Activated gamma-delta T cell (primary cell): ENCODE results near the gene CHMP6.

Experiments
- DNase-seq: peaks from one replicate; lab custom pipeline; 2025; lab: John Stamatoyannopoulos, UW

The CHMP6 gene

GRCh38 chr17:80956321-80957190, 35.1 kb upstream of the CHMP6 start:
- DNase-seq = no peak

- no peak for DNase-seq
Measured at GRCh38 chr17:80957461-80957941, 34.1 kb upstream of the CHMP6 start.

- no peak for DNase-seq
Measured at GRCh38 chr17:80959330-80960036, 32.2 kb upstream of the CHMP6 start.

GRCh38 chr17:80960037-80960796, 31.4 kb upstream of the CHMP6 start:
- DNase-seq = no peak

GRCh38 chr17:80960797-80961452, 30.7 kb upstream of the CHMP6 start:
- DNase-seq = no peak

GRCh38 chr17:80961541-80962330, 29.9 kb upstream of the CHMP6 start:
- no peak for DNase-seq

- DNase-seq = no peak
Measured at GRCh38 chr17:80962356-80963329, 29.0 kb upstream of the CHMP6 start.

- no peak for DNase-seq
Measured at GRCh38 chr17:80963812-80964543, 27.7 kb upstream of the CHMP6 start.

GRCh38 chr17:80964544-80964856, 27.1 kb upstream of the CHMP6 start:
- DNase-seq = no peak

GRCh38 chr17:80964859-80965580, 26.6 kb upstream of the CHMP6 start:
- no peak for DNase-seq

- DNase-seq = no peak
Measured at GRCh38 chr17:80965606-80966005, 26.0 kb upstream of the CHMP6 start.

GRCh38 chr17:80967404-80967872, 24.2 kb upstream of the CHMP6 start:
- DNase-seq = no peak

- no peak for DNase-seq
Measured at GRCh38 chr17:80968602-80969029, 23.0 kb upstream of the CHMP6 start.

GRCh38 chr17:80969030-80969673, 22.5 kb upstream of the CHMP6 start:
- DNase-seq = no peak

- no peak for DNase-seq
Measured at GRCh38 chr17:80969674-80970043, 22.0 kb upstream of the CHMP6 start.

GRCh38 chr17:80970044-80970761, 21.4 kb upstream of the CHMP6 start:
- no peak for DNase-seq
